ENCODE results near the gene PCYT2.

- TF ChIP-seq JUND (IDR thresholded peaks at IDR 0.05) (no peak), TCF7L2 (IDR thresholded peaks at IDR 0.05; ENCODE audit: borderline replicate concordance, extremely low read depth, insufficient read depth, insufficient read length) (no peak), CTCF (IDR thresholded peaks at IDR 0.05 in 2 of 3, conservative IDR thresholded peaks at IDR 0.05 in 1 of 3; ENCODE audit: borderline replicate concordance in 1 of 3, insufficient read depth in 1 of 3, low read depth in 2 of 3, low read length in 2 of 3) (peak in 2 of 3 experiments; percentile 11 to 32; a peak in 3 of 6 replicates), REST (IDR thresholded peaks at IDR 0.05; ENCODE audit: low read depth) (no peak), MAX (IDR thresholded peaks at IDR 0.05) (no peak), POLR2AphosphoS5 (IDR thresholded peaks at IDR 0.05; ENCODE audit: low read depth, low read length) (no peak), EGR1 (IDR thresholded peaks at IDR 0.05; ENCODE audit: low read depth) (no peak), ATF3 (IDR thresholded peaks at IDR 0.05) (no peak), ZBTB33 (IDR thresholded peaks at IDR 0.05; ENCODE audit: extremely low read depth, insufficient replicate concordance, low read length) (no peak), RAD21 (IDR thresholded peaks at IDR 0.05; ENCODE audit: low read depth) (no peak), EZH2 (IDR thresholded peaks at IDR 0.05) (no peak), POLR2A (IDR thresholded peaks at IDR 0.05; ENCODE audit: borderline replicate concordance, extremely low read depth, insufficient read depth, insufficient read length) (no peak), ZNF274 (IDR thresholded peaks at IDR 0.05; ENCODE audit: low read depth, low read length) (no peak)
These were observed 12.4 kb upstream of the PCYT2 start for GRCh38 chr17:81923302-81924260.
